CD4-positive, alpha-beta T cell treated with Interferon gamma for 1 hour (primary cell): ENCODE results near the gene TET3.

Experiments
- DNase-seq: peaks from one replicate; pipeline ENCODE4 v3.0.0-alpha.2; 2020

Gene TET3

DNA sequence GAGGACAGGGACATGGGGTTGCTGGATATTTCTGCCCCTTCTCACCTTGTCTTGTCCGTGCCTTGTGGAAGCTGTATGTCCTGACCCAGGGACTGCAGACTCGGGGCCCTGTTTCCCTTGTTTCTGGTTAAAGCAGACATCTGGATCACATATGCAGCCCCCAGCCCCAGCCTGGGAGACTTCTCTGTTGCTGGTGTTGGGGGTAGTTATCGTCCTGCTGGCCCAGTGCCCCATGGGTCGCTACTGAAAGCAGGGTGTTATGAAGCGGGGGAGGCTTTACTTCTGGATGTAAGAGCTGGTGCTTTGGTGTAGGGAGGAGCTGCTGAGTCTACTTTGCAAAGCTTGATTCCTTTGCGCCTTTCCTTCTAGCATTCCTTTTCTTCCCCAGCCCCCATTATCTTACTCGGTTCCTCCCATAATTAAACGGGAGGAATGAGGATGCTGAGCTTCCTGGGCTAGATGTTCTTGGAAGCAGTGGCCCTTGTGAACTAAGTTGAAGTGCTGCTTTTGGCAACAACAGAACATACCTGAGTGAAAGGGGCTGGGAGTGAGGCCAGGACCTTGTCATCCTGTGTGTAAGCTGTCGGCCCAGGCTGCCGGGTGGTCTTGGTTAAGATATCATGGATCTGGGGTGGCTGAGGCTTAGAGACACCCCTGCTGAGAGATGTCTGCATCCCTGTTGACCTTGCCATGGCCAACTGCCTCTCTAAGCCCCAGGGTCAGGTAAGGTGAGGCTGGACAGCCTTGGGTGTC is 3.4 kb downstream of the TET3 start:
- no peak for DNase-seq

DNA sequence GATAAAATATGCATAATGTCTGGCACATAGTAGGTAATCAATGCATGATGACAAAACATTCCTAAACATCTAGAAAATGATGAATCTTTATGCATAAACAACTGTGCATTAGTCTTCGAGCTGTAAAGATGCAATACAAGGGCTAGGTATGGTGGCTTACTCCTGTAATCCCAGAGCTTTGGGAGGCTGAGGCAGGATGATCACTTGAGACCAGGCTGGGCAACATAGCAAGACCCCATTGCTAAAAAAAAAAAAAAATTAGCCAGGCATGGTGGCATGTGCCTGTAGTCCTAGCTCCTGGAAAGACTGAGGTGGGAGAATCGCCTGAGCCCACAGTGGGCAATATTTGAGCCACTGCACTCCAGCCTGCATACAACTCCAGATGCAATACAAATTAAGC is 5.3 kb downstream of the TET3 start:
- no peak for DNase-seq

DNA sequence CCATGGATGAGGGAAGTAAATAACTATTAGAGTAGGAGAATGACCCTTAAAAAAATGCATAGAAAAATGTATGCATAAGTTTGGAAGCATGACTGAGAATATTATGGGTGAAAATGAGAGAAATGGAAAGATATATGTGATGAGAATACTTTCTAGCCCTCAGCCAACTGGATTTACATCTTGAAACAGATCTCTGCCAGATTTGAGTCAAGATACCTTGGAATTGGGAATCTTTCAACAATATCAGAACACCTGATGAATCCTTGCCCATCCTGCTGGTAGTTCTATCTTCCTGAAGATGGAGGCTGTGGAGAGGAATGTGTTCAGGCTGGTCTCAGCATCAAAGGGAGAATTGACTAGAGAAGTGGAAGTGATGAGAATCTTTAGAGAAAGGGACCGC is 5.8 kb downstream of the TET3 start:
- no peak for DNase-seq

DNA sequence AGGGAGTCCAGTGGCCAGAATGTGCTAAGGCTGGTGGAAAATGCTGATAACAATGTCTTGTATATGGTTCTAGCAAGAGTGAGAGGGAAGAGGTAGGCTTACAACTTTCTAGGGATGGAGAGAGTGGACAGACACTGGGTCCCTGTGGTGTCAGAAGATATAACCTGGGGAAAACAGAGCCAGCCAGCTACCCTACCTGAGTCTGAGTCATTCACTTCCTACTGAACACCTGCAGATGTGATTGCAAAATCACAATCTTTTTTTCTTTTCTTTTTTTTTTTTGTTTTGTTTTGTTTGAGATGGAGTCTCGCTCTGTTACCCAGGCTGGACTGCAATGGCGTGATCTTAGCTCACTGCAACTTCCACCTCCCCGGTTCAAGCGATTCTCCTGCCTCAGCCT is 7.3 kb downstream of the TET3 start:
- no peak for DNase-seq

DNA sequence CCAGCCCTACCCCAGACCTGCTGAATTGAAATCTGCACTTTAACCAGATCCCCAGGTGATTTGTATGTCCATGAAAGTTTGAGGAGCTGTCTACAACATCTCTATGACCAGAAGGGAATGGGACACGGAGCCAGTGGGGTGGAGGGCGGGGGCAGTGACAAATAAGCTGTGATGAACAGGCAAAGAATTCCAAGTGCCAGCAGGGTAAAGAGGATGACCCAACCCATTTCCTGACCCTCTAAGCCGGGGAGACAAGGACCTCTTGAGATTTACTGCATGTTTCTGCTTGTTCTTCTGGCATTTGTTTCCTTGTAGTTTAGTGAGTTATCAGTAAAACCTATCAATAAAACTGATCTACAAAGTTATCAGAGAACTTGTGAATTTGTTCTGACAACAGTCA is 8.7 kb downstream of the TET3 start:
- no peak for DNase-seq

DNA sequence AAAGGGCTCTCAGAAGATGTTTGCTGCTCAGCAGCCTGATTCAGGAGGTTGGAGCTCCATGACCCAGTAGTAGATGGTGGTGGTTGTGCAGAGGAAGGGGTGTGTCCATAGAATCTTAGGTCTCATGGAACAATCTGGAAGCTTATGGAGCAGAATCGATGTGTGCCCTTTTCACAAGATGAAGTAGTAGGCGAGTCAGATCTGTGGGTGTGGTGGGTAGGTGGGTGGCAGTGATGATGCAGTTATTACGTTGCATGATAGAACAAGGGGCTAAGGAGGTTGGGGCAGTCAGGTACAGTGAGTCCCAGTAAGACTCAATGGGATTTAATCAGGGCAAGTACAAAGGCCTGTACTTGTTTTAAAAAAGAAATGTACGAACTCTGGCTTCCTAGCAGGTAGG is 9.1 kb downstream of the TET3 start:
- DNase-seq: no peak

DNA sequence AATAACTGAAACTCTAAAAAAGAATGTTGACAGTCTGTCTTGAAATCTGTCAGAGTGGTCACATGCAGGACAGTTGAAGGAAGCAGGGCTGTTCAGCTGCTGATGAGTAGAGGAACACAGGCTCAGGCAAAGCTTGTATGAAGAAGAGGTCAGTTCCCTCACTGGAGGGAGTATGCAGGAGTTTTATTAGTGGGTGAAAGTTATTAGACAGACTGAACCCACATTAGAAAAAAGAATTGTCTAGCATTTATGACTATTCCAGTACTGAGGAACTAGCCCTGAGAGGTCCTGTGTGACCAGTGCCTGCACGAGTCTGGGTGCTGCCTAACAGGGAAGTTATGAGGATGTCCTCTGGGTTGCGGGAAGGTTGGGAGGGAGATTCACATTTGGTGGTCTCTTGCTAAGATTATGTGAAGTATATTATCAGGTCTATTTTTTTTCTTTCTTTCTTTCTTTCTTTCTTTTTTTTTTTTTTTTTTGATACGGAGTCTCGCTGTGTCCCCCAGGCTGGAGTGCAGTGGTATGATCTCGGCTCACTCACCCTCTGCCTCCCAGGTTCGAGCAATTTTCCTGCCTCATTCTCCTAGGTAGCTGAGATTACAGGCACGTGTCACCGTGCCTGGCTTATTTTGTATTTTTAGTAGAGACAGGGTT is 9.6 kb downstream of the TET3 start:
- DNase-seq: no peak

DNA sequence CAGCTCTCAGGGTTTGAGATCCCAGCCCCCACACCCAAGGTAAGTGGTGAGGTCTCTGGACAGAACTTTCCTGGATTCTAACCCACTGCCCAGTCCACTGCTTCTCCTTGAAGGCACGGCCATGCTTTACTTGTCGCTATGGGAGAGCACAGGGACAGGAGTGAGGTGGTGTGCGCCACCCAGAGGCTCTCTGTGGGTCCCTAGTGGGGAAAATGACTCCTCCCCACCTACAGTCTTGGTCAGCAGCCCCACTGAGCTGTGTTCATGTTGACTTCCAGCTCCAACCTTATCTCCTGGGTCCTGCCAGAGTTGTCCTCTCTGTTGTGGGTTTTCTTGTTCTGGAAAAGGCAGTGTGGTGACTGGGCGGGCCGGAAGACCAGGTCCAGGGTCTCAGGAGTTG is 11.1 kb downstream of the TET3 start:
- DNase-seq: no peak

DNA sequence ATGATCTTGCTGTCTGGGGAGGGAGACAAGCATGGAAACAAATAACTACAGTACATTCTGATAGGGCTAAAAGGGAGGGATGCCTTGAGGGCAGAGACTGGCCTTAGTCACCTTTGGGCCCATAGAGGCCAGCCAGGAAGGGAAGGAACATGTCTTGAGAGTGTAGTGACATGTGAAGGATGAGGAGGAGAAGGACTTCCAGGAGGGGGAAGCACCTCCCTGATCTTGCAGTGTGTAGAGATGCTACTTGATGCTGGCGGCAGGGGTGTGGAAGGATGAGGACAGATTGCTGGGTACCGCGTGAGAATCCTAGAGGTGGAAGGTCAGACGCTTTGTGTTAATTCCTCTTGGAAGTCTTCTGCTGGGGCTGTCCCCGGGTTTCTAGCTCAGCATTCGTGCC is 13.1 kb downstream of the TET3 start:
- DNase-seq: no peak

DNA sequence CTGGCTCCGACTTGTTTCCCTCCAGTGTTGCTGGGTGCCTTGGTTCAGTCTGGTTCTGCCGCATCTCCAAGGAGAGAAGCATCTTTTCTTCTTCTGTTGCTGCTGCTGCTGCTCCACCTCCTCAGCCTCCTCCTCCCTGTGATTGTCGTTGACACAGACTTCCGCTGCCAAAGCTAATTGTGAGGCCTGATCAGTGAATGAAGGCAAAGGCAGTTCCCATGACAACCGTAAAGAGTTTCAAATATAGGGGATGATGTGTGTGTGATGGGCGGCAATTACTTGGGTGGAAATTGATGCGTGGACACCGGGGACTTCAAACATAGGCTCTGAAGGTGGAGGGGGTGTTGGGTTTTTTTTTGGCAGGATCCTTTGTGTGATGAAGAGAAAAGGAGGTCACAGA is 13.7 kb downstream of the TET3 start:
- peak; percentile 46 for DNase-seq

DNA sequence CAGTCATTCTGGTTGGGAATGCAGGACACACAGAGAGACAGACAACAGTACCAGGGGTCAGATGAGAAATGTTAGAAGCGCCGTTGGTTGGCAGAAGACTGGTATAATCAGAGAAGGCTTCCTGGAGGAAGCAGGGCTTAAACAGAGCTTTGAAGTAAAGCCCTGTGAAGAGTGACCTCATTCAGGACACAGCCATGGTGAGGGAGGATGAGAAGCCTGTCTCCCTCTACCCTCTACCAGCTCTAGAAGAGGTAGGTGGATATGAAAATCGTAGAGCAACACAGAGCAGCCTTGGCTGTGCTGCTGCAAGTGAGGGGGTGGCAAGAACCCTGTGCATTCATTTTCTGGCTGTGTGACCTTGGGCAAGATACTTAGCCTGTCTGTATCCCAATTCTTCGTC is 14.2 kb downstream of the TET3 start:
- DNase-seq: no peak

DNA sequence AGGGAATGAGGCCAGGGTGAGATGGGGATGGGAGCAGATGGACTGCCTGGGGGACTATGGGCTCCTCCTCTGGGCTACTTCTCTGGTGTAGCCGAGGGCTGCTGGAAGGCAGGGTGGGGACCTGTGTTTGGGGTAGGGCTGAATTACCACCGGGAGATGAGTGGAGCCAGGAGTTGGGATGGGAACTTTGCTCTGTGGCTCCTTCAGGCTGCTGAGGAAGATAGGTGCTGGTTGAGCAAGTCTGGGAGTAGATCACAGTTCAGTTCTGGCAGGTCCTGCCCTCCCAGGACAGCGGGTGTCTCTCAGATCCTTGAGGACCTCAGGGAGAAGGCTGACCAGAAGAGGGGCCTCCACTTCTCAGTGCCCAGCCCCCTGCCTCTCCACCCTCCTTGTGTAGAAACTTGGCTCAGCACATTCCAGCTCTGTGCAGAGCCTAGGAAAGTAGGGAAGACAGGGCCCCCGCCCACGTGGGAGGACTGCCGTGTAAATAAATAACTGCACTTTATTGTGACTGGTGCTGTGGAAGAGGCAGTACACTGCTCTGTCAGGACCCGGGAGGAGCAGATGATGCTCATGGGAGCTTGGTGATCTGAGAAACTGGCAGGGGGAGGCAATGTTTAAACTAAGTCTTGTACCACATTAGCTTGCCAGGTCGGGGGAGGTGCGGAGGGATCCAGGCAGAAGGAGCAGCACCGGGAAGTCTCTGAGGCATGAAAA is 15.3 kb downstream of the TET3 start:
- no peak for DNase-seq

DNA sequence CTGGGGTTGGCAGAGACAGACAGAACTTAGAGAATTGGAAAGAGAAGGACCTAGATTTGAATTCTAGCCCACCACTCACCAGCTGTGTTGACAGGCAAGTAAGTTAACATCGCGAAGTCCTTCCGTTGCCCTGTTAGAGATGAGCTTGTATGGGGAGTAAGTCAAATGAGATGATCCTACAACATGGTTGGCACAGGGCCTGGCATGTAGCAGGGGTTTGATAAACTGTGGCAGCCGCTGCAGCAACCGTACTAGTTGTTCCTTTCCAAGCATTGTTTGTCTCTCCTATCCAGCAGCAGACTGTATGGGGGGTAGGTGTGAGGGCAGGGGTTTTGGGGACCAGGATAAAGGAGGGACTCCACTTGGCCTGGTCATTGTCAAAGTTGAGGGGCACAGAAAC is 16.0 kb downstream of the TET3 start:
- DNase-seq: no peak

DNA sequence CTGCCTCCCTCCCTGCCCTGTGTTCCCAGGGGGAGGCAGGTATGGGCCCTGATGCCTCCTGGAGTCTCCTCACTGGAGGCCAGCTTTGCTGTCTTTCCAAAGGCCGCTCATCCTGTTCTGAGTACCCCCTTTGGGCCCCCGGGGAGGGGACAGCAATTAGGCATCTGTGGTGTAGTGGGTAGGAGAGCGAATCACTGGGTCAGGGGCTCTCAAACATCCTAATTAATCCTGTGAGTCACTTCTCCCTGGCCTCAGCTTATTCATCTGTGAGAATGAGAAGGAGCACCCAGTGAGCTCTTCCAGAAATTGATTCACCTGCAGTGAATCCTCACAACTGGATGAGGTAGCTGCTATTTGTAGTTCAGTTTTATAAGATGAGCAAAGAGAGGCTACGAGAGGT is 16.4 kb downstream of the TET3 start:
- DNase-seq: no peak

DNA sequence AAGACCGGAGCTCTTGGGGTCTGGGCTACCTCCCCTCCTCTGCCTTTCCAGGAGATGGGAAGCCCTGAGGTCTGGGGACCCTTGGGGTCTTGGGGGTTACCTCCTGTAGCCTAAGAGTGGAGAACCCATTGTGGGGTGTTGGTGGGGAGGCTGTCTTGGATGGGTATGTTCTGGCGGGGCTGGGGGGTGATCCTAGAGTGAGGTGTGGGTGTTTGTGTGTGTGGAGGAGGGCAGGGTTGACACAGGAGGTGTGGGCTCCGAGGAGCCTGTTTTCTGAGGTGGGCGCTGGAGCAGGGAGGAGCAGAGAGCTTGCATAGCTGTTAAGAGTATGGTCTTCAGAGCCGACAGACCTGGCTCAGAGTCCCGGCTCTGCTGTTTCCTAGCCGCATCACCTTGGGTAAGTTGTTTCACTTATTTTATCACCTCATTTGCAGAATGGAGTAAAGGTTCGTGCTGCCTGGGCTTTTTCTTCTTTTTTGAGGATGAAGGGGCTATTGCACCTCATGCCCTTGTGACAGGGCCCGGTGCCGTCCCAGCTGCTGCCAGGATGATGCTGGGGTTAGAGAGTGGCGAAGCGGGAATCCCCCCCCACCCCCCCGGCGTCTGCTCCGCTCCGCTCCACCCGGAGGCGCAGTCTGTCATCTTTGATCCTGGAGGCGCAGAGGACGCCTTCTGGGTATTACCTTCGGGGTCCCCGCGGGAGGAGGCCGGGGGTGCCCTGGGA is 17.2 kb downstream of the TET3 start:
- no peak for DNase-seq

DNA sequence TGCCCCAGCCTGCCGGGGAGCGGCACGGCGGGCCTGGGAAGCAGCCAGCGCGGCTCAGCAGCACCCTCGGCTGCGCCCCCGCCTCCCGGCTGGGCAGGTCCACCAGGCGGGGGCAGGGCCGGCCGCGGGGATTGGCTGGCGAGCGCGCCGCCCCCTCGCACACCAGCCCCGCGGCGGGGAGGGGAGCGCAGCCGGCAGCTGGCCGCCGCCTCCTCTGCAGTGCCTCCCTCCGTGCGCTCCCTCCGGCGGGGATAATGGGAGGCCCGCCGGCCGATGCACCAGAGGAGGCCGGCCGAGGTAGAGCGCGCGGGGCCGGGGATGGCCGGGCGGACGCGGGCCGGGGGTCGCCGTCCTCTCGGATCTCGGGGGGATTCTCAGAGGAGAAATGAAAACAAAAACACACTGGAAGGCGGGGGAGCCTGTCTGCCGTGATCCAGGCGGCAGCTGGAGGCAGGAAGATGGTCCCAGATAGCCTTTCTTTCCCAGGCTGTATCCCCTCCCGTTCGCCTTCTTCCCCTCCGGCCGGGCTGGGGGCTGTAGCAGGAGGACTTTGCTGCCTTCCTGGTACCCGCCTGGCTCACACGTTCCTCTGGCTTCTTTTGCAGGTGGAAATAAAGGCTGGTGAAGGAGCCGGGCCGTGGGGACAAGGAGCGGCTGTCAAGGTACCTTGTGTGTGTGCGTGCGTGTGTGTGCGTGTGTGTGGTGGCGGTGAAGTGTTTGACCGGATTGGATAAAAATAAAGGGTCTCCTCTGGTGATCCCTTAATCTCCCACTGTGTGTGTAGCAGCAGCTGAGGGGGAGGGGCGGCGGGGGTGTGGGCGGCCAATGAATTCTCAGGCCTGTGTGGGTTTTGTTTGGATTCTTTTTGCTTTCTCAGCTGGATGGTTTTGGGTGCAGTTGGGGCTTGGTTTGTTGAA is 18.1 kb downstream of the TET3 start:
- peak; percentile 75 for DNase-seq

DNA sequence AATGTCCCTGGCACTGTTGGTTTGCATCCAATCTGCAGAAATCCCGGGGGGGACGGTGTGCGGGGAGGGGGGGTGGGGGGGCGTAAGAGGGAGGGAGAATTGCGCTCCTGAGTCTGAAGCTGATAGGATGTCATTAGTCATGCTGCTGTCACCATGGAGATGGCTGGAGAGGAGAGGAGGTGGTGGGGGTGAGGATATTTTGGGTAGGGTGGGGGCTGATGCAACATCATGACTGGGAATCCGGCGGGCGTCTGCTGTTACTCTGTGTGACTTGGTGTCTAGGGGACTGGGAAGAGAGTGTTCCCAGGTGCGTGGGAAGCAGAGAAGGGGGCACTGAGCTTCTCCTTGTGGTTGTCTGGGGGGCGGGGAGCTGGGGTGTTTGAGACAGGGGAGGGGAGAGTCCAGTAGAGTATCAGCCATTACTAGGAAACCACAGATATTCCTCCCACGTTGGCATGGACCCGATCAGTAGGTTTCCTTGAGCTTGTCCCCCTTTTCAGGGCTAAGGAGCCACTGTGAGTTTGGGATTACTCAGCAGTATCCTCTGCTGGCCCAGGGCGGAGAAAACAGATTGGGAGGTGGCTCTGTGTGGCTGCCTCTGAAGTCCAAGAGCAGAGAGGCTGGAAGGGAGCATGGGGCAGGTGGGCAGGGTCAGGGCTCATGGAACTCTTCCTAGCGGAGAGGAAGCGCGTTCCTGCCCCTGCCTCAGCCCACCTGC is 18.9 kb downstream of the TET3 start:
- no peak for DNase-seq

DNA sequence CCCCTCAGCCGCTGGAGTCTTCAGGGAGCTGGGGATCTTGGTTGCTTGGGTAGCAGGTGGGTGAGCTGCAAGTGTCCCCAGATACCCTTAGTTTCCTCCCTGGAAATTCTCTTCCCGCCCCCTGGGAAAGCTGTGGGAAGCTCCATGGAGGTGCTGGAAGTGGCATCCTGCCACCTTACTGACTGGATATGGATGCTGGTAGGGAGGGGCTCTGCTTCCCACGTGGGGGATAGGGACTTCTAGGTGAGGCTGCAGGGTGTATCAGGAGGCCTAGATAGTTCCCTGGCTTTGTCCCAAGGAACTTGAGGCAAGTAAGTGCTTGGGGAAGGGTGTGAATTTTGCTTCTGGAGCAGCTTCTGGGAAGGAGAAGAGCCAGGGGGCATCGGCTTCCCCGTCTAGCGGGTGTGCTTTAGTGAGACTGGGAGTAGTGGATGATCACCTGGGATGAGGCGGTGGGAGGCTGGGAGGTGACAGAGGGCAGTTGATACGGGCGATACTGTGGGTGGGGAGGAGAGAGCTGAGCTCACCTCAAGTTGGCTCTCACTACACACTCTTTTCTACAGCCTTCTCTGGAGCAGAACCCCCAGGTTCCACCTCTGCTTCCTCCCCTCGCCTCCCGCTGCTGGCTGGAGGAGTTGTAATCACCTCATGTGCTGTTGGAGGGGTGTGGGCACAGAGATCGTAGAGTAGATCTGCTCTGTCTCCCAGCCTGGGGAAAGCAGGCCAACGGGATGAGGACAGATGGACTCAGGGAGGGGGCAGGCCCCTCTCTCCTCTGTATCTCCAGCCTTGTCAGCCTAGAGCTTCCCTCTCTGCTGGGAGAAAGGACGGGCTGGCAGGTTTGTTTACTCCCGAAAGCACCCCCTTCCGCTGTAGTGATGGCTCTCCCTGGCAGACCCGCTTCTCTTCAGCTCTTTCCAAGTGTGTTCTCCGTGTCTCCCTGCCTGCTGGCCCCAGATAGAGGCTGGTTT is 19.8 kb downstream of the TET3 start:
- no peak for DNase-seq

DNA sequence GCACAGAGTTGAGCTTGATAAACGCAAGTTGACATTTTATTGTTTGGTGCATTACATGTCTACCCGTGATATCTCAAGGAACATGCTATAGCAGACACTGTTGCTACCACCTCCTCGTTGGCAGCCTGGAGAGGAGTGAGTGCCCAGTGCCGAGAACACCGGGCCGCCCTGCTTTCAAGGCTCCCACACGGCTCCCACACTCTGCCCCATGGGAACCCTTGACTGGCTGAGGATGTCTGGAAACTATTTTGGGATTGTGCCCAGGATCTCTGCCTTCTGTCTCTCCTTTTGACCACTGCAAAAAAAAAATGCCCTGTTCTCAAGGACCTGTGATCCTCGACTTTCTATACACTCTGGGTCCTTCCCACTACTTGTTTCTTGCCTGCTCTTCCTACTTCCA is 21.1 kb downstream of the TET3 start:
- DNase-seq: no peak

DNA sequence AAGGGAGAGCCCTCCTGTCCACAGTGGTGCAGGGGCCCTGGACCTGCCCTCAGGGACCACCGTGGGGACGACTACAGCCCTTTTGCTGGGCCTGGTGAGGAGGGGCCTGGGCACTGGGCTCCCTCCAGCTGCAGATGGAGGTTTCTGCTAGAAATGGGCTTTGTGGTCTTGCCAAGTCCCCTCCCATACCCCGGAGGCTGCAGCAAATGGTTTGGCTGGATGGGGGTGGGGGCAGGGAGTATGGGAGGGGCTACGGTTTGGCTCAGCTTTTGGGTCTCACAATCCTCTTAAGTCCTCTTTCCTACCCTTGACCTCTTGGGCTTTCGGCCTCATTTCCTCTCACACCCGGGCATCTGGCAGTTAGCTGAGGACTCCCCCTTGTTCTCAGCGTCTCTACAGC is 21.7 kb downstream of the TET3 start:
- no peak for DNase-seq

DNA sequence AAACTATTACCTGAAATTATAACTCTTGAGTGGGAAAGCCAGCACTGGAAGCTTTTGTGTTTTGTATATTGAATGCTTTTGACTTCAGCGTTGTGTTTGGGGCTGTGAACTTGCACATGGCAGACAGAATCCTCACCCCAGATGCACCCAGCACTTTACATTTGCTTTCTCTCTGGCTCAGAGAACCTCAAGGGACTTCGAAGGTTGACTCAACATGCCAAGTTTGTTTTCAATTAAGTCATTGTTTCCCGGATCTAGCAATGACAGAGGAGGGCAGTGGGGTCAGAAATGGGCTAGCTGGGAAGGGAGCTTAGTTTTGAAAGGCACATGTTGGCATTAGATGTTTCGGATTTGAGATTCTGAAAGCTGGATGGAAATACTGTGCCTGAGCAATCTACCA is 22.4 kb downstream of the TET3 start:
- no peak for DNase-seq
